ENCODE results near the gene MR1. TPM values are rescaled to one million over a fixed set of nuclear protein-coding genes. Genes with fewer than 3 reads are reported as not detected.

MR1 gene
- total and polyA plus RNA-seq, 5 donors from 2014 or later: 30.5 to 48.7 (median 43.8) TPM

GRCh38 chr1:181089676-181090544, 56.1 kb downstream of the MR1 start:
- H3K36me3 Mint-ChIP-seq: peaks cover 9% of the 10 kb centered on the region
- DNase-seq (peak; percentile 71 to 79 (median 75)), ATAC-seq (ENCODE audit: low read depth in 2 of 2) (peak; percentile 32 to 33)
- peak overlapping the region; percentile 97 for H3K27ac ChIP-seq (ENCODE audit: insufficient read depth, low read length, poor library complexity, severe bottlenecking)
- peak overlapping the region; percentile 96 for H3K4me3 ChIP-seq (ENCODE audit: low read depth, low read length)
- H3K4me1 Mint-ChIP-seq: peaks cover 28 to 45% (median 39%) of the 10 kb centered on the region in 4 donors
- peak overlapping the region; percentile 89 to 96 (median 96) for H3K27ac Mint-ChIP-seq
- H3K4me1 ChIP-seq (ENCODE audit: control insufficient read depth, insufficient read depth, low read length, poor library complexity, severe bottlenecking): peaks cover 36% of the 10 kb centered on the region
- H3K4me3 Mint-ChIP-seq: peak overlapping the region; percentile 91 to 100 (median 97)
- peaks cover 1% of the 10 kb centered on the region for H3K36me3 ChIP-seq (ENCODE audit: control insufficient read depth, insufficient read depth, low read length)
- no peaks in the 10 kb centered on the region for H3K9me3 ChIP-seq (ENCODE audit: control insufficient read depth in 2 of 2, low read length in 2 of 2)
- no peaks in the 10 kb centered on the region for H3K27me3 Mint-ChIP-seq
- H3K9me3 Mint-ChIP-seq: peaks cover 0 to 2% (median 0%) of the 10 kb centered on the region in 7 donors
- H3K27me3 ChIP-seq (ENCODE audit: control insufficient read depth, insufficient read depth, low read length): no peaks in the 10 kb centered on the region

GRCh38 chr1:181090641-181091126, 56.9 kb downstream of the MR1 start:
- peaks cover 9% of the 10 kb centered on the region for H3K36me3 Mint-ChIP-seq
- no peaks in the 10 kb centered on the region for H3K27me3 Mint-ChIP-seq
- ATAC-seq (ENCODE audit: low read depth in 2 of 2) (no peak), DNase-seq (peak; percentile 16 to 82 (median 50))
- peaks cover 0 to 2% (median 0%) of the 10 kb centered on the region in 7 donors for H3K9me3 Mint-ChIP-seq
- H3K27me3 ChIP-seq (ENCODE audit: control insufficient read depth, insufficient read depth, low read length): no peaks in the 10 kb centered on the region
- H3K27ac Mint-ChIP-seq: peak overlapping the region; percentile 89 to 96 (median 96)
- H3K4me3 Mint-ChIP-seq: peak overlapping the region; percentile 91 to 100 (median 97)
- H3K4me3 ChIP-seq (ENCODE audit: low read depth, low read length): peak overlapping the region; percentile 96
- no peaks in the 10 kb centered on the region for H3K9me3 ChIP-seq (ENCODE audit: control insufficient read depth in 2 of 2, low read length in 2 of 2)
- peak overlapping the region; percentile 97 for H3K27ac ChIP-seq (ENCODE audit: insufficient read depth, low read length, poor library complexity, severe bottlenecking)
- H3K36me3 ChIP-seq (ENCODE audit: control insufficient read depth, insufficient read depth, low read length): peaks cover 3% of the 10 kb centered on the region
- H3K4me1 Mint-ChIP-seq: peaks cover 28 to 45% (median 37%) of the 10 kb centered on the region in 4 donors
- peaks cover 36% of the 10 kb centered on the region for H3K4me1 ChIP-seq (ENCODE audit: control insufficient read depth, insufficient read depth, low read length, poor library complexity, severe bottlenecking)

- Histone ChIP-seq H3K4me3 (ENCODE audit: low read depth, low read length) (peak overlapping the region; percentile 96), H3K36me3 (ENCODE audit: control insufficient read depth, insufficient read depth, low read length) (peaks cover 3% of the 10 kb centered on the region), H3K27me3 (ENCODE audit: control insufficient read depth, insufficient read depth, low read length) (no peaks in the 10 kb centered on the region), H3K9me3 (ENCODE audit: control insufficient read depth in 2 of 2, low read length in 2 of 2) (no peaks in the 10 kb centered on the region), H3K27ac (ENCODE audit: insufficient read depth, low read length, poor library complexity, severe bottlenecking) (peak overlapping the region; percentile 97), H3K4me1 (ENCODE audit: control insufficient read depth, insufficient read depth, low read length, poor library complexity, severe bottlenecking) (peaks cover 36% of the 10 kb centered on the region)
- peak overlapping the region; percentile 89 to 96 (median 96) for H3K27ac Mint-ChIP-seq
- no peak for ATAC-seq (ENCODE audit: low read depth in 2 of 2)
- no peaks in the 10 kb centered on the region for H3K27me3 Mint-ChIP-seq
- H3K36me3 Mint-ChIP-seq: peaks cover 9% of the 10 kb centered on the region
- peaks cover 0 to 2% (median 0%) of the 10 kb centered on the region in 7 donors for H3K9me3 Mint-ChIP-seq
- DNase-seq: no peak
- H3K4me1 Mint-ChIP-seq: peaks cover 28 to 45% (median 37%) of the 10 kb centered on the region in 4 donors
- peak overlapping the region; percentile 91 to 100 (median 97) for H3K4me3 Mint-ChIP-seq
Observed at GRCh38 chr1:181091309-181092040, 57.7 kb downstream of the MR1 start.

GRCh38 chr1:181092056-181092455, 58.3 kb downstream of the MR1 start:
- Mint-ChIP-seq H3K9me3 (peaks cover 0 to 2% (median 0%) of the 10 kb centered on the region in 7 donors), H3K36me3 (peaks cover 9% of the 10 kb centered on the region), H3K4me3 (peak overlapping the region; percentile 17 to 100 (median 84)), H3K27me3 (no peaks in the 10 kb centered on the region), H3K4me1 (peaks cover 28 to 45% (median 37%) of the 10 kb centered on the region in 4 donors), H3K27ac (peak overlapping the region; percentile 3 to 96 (median 16))
- ATAC-seq (ENCODE audit: low read depth in 2 of 2) (no peak), DNase-seq (no peak)
- no peaks in the 10 kb centered on the region for H3K27me3 ChIP-seq (ENCODE audit: control insufficient read depth, insufficient read depth, low read length)
- peak overlapping the region; percentile 96 for H3K4me3 ChIP-seq (ENCODE audit: low read depth, low read length)
- peak overlapping the region; percentile 97 for H3K27ac ChIP-seq (ENCODE audit: insufficient read depth, low read length, poor library complexity, severe bottlenecking)
- H3K36me3 ChIP-seq (ENCODE audit: control insufficient read depth, insufficient read depth, low read length): peaks cover 3% of the 10 kb centered on the region
- no peaks in the 10 kb centered on the region for H3K9me3 ChIP-seq (ENCODE audit: control insufficient read depth in 2 of 2, low read length in 2 of 2)
- H3K4me1 ChIP-seq (ENCODE audit: control insufficient read depth, insufficient read depth, low read length, poor library complexity, severe bottlenecking): peaks cover 36% of the 10 kb centered on the region

- no peak overlapping the region for H3K27ac ChIP-seq (ENCODE audit: insufficient read depth, low read length, poor library complexity, severe bottlenecking)
- no peaks in the 10 kb centered on the region for H3K27me3 Mint-ChIP-seq
- ATAC-seq (ENCODE audit: low read depth in 2 of 2) (no peak), DNase-seq (no peak)
- H3K36me3 Mint-ChIP-seq: peaks cover 9% of the 10 kb centered on the region
- H3K36me3 ChIP-seq (ENCODE audit: control insufficient read depth, insufficient read depth, low read length): peaks cover 3% of the 10 kb centered on the region
- H3K9me3 ChIP-seq (ENCODE audit: control insufficient read depth in 2 of 2, low read length in 2 of 2): no peaks in the 10 kb centered on the region
- H3K9me3 Mint-ChIP-seq: peaks cover 0 to 2% (median 0%) of the 10 kb centered on the region in 7 donors
- no peaks in the 10 kb centered on the region for H3K27me3 ChIP-seq (ENCODE audit: control insufficient read depth, insufficient read depth, low read length)
- peak overlapping the region; percentile 0 to 44 (median 38) for H3K27ac Mint-ChIP-seq
- no peak overlapping the region for H3K4me3 ChIP-seq (ENCODE audit: low read depth, low read length)
- peak overlapping the region in 3 of 4 donors; percentile 7 to 46 (median 17) for H3K4me3 Mint-ChIP-seq
- peaks cover 26 to 43% (median 34%) of the 10 kb centered on the region in 4 donors for H3K4me1 Mint-ChIP-seq
- peaks cover 32% of the 10 kb centered on the region for H3K4me1 ChIP-seq (ENCODE audit: control insufficient read depth, insufficient read depth, low read length, poor library complexity, severe bottlenecking)
Observed at GRCh38 chr1:181092883-181093458, 59.2 kb downstream of the MR1 start.

GRCh38 chr1:181094416-181095212, 60.8 kb downstream of the MR1 start:
- H3K27me3 Mint-ChIP-seq: no peaks in the 10 kb centered on the region
- no peak overlapping the region for H3K4me3 ChIP-seq (ENCODE audit: low read depth, low read length)
- no peak for DNase-seq
- H3K9me3 Mint-ChIP-seq: peaks cover 0 to 2% (median 0%) of the 10 kb centered on the region in 7 donors
- no peak for ATAC-seq (ENCODE audit: low read depth in 2 of 2)
- no peak overlapping the region for H3K27ac ChIP-seq (ENCODE audit: insufficient read depth, low read length, poor library complexity, severe bottlenecking)
- H3K36me3 ChIP-seq (ENCODE audit: control insufficient read depth, insufficient read depth, low read length): peaks cover 3% of the 10 kb centered on the region
- H3K4me3 Mint-ChIP-seq: no peak overlapping the region
- peak overlapping the region in 1 of 3 donors; percentile 67 for H3K27ac Mint-ChIP-seq
- H3K4me1 Mint-ChIP-seq: peaks cover 37 to 48% (median 41%) of the 10 kb centered on the region in 4 donors
- H3K9me3 ChIP-seq (ENCODE audit: control insufficient read depth in 2 of 2, low read length in 2 of 2): no peaks in the 10 kb centered on the region
- H3K27me3 ChIP-seq (ENCODE audit: control insufficient read depth, insufficient read depth, low read length): no peaks in the 10 kb centered on the region
- H3K36me3 Mint-ChIP-seq: peaks cover 9% of the 10 kb centered on the region
- H3K4me1 ChIP-seq (ENCODE audit: control insufficient read depth, insufficient read depth, low read length, poor library complexity, severe bottlenecking): peaks cover 36% of the 10 kb centered on the region
